Esophagus muscularis mucosa (tissue), 3 donors: Measurements from ENCODE around the gene RNF224.

Experiments used
- CTCF ChIP-seq, 3 experiments: fragments of 200-600 bp in 2 of 3; fragments of 450-650 bp in 1 of 3; sonication (generic) in 2 of 3; IDR thresholded peaks; one replicate each; pipeline ENCODE4 v1.5.1; 2017 to 2019; ENCODE audit warnings: antibody characterized with exemption in 3 of 3, mild to moderate bottlenecking in 2 of 3, moderate library complexity in 1 of 3
- POLR2A ChIP-seq: fragments of 450-650 bp; IDR thresholded peaks from one replicate; pipeline ENCODE4 v1.6.1; 2017; ENCODE audit warnings: antibody characterized with exemption, moderate library complexity, mild to moderate bottlenecking, low read depth

- TF ChIP-seq CTCF (IDR thresholded peaks at IDR 0.05) = peak in 1 of 3 experiments; percentile 40
- TF ChIP-seq POLR2A = peak; percentile 12
These were observed 27.5 kb downstream of the RNF224 start, which contains the start of gene NELFB for GRCh38 chr9:137254624-137255447.
